NK-92 (cell line): Measurements from ENCODE around the gene PLXNC1.
A peak's percentile ranks its signal among the peaks of the same experiment; 100 is the strongest.

ENCODE experiments used
- DNase-seq: peaks from one replicate; lab custom pipeline; 2025; ENCODE audit not compliant: unreplicated experiment; lab: John Stamatoyannopoulos, UW

Gene PLXNC1

DNA sequence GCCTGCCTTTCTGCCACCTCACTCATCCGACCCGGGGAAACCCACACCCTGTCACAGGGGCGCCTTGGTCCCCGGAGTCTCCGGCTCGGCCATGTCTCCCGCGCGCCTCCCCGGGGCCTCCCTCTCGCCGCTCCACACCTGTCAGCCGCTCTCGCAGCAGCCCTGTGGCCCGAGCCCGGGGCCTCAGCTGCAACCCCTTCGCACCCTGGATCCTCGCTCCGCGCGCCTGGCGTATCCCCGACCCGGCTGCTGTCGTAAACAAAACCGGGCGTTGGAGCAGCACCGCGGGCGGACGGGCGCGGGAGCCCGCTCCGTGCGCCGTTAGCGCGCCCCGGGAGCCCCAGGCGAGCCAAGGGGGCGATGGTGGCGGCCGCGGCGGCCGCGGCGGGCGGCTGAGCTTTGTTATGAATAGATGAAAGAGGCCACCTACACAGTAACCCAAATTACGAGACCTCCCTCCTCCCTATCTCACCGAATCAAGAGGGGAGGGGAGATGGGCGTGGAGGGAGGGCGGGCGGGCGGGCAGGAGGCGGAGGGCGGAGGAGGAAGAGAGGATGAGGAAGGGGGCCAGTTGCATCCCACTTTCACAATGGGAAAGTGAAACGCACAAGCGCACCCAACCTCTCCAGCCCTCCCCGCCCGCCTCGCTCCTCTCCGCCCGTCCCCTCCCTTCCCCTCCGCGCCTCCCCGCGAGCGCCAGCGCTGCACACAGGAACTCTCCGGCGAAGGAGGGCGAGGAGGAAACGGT is at the start of gene PLXNC1:
Gene PLXNC1, plus strand, starts transcription at position 587 of the 748 bp plus-strand sequence. CDS start 395 bp downstream, outside the sequence.
- no peak for DNase-seq

DNA sequence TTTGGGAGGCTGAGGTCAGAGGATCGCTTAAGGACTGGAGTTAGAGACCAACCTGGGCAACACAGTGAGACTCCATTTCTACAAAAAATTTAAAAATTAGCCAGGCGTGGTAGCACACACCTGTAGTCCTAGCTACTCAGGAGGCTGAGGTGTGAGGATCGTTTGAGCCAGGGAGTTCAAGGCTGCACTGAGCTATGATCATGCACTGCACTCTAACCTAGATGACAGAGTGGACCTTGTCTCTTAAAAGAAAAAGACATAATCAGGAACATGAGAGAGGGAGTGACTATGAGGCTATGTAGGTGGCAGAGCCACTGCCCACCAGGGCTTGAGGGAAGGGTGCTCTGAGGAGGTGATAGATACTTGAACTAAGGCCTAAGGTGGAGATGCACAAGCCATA is 49.2 kb upstream of the PLXNC1 start:
- no peak for DNase-seq

DNA sequence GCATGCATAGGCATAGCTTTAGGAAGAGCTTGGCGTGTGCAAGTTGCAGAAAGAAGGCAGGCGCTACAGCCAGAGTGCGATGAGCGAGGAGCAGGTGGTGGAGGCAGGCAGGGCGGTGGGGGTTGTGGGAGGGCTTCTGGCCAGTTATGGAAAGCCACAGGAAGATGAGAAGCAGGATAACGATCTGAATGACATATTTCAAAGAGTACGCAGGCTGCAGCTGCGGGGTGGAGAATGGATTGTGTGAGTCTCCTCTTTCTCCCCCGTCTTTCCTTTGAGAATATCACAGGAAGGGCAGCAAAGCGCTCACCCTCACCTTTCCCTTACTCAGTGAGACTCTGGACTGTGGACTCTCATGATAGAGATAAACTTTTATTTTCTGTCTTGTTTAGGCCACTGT is 48.7 kb upstream of the PLXNC1 start:
- no peak for DNase-seq

DNA sequence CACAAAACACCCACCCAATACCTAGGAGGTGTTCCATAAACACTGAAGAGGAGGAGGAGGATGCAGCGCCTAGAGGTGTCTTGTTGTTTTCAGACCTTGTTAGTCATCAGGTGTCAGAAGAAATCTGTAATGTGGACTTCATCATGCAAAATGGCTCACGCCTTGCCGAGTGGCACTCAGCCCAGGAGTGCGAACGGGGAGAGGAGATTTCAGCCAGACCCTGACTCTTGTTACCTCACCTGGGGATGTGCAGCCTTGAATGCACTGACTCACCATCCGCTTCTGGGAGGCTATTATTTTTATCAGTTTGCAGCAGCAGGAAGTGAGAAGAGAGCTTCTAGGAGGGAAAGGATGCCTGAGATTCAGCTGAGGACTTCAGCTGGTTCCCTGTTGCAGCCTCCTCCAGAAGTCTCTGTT is 48.2 kb upstream of the PLXNC1 start:
- DNase-seq, result no peak

DNA sequence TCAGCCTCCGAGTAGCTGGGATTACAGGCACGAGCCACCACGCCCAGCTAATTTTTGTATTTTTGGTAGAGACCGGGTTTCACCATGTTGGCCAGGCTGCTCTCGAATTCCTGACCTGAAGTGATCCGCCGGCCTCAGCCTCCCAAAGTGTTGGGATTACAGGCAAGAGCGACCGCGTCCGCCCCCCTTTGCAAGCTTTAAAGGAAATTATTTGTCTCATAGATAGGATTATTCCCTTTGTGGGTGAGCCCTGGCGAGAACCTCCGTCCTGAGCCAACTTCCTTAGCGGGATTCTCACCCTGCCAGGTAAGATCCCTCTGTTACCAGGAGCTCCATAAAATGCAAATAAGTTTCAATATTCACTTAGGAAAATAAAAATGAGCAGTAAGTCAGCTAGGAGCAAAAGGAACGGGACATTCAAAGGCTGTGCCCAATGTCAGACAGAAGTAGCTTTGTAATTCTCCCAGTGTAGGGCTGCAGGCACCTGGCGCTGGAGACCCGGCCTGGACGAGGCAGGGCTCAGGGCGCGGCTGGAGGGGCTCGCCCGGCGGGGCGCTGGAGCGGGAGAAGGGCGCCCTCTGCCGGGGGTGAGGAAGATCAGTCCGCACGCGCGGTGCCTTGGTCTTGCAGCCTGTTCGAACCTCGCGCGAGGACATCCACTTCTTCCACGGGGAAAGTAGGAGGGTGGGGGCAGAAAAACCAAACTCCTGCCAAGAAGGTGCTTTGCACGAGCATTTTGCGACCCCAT is 47.2 kb upstream of the PLXNC1 start:
- no peak for DNase-seq

DNA sequence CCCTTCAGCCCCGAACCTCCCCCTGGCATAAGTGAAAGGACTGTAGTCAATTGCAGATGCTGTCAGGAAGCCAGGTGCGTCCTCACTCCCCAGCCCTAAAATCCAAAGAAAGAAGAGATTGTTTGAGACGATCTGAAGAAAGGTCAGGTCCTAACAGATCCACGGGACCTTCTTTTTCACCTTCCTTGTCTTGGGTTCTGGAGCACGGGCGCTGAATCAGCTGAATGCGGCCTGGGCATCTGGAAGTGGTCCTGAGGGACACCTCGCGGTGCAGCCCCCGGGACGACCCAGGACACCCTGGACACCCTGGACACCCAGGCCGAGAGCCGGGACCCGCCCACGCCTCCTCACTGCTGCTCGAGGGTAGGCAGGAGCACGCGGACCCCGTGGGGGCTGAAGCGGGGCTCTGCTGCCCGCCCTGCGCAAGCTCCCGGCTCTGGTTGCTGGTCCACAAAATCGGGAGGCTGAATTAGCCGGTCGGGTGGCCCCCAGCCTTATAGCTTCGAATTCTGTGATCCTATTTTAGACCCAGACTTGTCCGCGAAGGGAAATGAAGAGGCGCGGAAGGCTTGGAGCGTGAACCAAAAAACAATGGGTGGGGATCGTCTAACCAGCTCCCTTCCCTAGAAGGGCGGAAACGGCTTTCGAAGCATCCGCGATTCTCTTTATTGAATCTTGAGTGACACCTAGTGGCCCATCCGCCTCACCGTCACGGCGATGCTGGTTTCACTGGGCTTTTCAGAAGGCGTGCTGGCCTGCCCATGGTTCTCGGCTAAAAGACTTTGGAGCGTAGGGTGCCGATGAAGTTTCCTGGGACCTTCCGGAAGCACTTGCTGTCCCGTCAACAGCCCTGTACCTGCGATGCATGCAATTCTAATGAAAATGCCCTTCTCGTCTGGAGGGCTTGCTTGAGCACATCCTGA is 46.4 kb upstream of the PLXNC1 start:
- peak; percentile 8 for DNase-seq

DNA sequence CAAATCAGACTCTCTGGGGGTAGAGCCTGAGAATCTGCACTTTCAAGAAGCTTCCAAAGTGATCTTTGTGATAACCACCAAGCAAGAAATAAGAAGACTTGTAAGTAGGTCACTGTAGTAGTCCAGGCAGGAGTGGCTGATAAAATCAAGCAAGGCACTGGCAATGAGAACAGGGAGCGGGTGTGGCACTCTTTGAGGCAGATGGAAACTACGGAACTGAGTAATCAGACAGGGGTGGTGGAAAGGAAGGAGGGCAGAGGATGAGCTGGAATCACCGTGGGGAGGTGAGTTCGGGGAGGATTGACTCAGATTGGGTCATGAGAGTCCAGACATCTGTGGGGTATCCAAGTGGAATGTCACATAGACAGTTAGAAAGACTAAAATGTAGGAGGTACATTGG is 44.4 kb upstream of the PLXNC1 start:
- DNase-seq, result no peak

DNA sequence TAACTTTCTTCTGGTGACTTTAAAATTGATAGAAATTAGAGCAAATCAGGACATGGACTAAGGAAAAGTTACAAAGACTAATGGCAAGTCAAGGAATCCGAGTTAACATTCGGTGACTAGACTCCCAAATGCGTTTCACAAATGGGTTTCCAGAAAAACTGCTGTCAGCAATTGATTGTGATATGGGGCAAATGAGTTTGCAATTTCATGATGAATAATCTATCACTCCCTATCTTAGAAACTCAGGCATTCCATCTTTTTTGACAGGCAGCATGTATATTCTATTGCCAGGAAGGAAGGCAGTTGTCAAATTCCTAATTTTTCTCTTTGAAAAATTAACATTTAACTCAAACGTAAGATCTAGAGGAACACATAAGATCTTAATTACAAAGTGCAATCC is 40.5 kb upstream of the PLXNC1 start:
- no peak for DNase-seq

DNA sequence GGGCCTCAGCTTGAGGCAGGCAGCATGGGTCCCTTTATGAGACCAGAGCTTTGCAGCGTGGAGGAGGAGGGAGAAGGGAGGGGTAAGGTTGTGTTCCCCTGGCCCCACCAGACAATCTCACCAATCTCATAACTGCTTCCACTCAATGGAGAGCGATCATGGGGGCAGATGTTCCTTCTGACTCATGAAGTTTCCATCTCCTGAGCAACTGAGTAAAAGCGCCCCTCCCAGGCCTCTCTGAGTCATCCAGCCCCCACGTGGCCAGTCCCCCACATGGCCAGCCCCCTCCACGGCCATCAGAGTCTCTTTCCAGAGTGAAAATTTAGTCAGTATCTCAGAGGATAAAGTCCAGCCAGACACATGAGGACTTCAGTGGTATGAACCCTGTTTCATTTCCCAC is 39.2 kb upstream of the PLXNC1 start:
- no peak for DNase-seq

DNA sequence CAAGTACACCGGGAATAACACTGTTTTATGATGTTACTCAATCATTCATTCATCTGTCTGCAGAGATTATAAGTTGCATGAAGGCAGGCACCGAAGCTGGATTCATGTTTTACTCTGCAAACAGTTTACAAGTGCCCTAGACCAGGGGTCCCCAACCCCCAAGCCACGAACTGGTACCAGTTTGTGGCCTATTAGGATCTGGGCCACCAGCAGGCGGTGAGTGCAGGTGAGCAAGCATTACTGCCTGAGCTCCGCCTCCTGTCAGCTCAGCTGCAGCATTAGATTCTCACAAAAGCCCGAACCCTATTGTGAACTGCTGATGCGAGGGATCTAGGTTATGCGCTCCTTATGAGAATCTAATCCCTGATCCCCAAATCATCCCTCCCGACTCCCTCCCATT is 38.1 kb upstream of the PLXNC1 start:
- no peak for DNase-seq

DNA sequence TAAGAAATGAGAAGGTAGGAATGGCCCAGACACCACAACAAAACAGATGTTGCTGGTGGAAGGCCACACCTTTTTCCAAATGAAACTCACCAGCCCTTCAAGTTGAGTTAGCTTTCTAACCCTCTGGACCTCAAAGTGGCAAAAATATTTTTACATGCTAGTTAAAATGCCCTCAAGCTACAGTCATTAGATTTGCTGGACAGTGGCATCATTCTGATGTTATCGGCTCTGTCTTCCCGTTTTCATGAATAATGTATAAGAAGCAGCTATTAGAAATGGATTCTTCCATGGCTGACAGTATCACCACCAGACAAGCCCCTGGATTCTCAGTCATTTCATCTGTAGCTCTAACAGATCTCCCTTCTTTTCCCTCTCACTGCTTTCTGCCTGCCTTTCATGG is 37.1 kb upstream of the PLXNC1 start:
- DNase-seq, result no peak

DNA sequence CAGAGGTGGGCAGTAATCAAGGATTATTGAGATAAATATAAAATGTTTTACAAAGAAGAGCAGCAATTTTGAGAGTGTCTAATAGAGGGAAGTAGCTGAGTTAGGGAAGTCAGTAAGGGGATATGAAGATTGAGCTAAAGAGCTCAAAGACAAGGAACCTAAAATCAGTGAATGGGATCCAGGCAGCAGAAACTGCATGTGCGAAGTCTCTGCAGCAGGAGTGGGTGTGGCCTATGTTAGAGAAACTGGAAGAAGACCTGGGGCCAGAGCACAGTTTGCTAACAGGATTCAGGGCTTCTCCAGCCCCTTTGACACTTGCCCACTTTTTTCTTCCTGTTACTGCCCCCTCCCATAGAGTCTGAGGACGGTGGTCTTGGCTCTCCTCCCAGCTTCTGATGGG is 36.3 kb upstream of the PLXNC1 start:
- no peak for DNase-seq

DNA sequence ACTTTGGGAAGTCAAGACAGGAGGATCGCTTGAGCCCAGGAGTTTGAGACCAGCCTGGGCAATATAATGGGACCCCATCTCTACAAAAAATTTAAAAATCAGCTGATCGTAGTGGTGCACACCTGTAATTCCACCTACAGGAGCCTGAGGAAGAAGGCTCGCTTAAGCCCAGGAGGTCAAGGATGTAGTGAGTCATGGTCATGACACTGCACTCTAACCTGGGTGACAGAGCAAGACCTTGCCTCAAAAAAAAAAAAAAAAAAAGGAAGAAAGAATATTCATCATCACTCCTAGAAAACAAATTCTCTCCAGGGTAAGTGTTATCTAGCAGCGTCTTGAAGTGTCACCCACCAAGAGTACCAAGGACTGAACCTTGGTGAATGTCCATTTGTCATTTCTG is 34.2 kb upstream of the PLXNC1 start:
- DNase-seq, result no peak

DNA sequence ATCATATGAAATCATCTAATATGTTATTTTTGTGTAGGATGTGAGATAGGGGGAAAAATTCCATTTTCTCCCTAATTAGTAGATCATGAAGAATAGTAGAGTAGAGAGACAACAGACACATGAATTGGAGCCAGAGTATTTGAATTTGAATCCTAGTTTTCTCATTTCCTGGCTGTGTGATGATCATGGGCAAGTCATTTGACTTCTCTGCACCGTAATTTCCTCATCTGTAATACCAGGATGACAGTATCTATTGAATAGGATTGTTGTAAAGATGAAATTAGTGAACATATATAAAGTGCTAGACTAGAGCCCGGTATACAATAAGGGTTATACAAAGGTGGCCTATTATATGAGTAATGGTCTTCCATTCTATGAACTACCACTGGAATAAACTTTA is 32.2 kb upstream of the PLXNC1 start:
- DNase-seq, result no peak

DNA sequence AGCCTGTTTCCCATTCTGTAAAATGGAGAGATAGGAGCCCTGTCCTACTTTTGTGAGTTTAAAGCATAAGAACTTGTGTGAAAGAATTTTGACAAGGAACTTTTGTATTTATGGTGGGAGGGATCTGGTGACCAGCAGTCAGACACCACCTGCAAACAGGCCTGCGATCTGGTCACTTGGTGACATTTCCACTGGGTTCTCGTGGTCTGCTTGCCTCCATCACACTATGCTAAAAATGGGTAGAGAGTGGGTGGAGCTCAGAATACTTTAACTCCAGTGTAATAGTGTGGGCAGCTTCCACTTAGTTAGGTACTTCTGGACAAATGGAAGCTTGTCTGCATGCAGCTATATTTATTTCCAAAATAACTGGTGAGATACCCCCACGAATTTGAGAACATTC is 26.5 kb upstream of the PLXNC1 start:
- DNase-seq, result no peak

DNA sequence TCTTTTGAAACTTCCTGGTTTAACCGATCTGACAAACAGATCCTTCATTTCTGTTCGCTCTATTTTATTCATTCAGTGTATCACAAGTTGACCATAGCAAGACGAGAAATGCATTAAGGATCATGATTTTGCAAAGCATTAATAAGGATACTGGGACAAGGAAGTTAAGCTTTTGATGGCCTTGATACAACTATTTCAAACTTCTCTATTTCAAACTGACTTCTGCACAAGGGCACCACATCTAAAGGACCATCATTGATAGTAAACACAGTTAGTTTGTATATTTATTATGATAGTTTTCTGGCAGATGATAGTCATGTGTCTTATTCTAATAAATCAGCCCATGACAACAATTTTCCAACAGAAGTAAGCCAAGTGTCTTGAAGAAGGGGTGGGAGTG is 25.8 kb upstream of the PLXNC1 start:
- DNase-seq, result no peak

DNA sequence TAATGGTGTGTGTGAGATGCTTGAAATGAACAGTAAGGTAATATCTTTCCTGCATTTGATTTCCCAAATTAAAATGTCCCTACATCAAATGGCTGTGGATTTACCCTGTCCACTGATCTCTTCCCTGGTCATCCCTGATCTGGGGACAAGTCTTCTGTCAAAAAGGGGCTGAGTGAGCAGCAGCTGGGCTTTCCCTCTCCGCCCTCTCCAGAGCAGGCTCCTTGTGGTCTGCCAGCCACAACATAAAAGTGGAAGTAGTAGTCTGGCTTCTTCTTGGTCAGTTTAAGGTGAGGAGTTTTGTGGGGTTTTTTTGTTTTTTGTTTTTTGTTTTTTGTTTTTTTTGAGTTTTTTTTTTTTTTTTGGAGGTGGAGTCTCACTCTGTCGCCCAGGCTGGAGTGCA is 25.2 kb upstream of the PLXNC1 start:
- no peak for DNase-seq

DNA sequence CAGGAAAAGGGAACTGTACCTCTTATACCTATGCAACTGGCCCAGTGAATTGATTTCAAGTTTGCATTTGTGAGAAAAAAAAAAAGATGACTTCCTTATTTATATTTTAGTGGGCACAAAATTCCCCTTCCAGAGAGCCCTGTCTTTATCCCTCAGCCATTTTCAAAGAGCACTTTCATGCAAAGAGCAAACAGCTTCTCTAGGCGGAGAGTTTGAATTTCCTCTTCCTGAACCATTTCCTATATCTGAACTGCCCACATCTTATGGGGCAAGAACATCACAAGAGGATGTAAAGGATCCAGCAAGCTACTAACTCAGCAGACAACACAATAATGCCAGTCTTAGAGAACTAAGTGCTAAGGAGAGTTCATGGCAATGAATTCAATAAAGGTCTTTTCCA is 22.3 kb upstream of the PLXNC1 start:
- DNase-seq, result no peak

DNA sequence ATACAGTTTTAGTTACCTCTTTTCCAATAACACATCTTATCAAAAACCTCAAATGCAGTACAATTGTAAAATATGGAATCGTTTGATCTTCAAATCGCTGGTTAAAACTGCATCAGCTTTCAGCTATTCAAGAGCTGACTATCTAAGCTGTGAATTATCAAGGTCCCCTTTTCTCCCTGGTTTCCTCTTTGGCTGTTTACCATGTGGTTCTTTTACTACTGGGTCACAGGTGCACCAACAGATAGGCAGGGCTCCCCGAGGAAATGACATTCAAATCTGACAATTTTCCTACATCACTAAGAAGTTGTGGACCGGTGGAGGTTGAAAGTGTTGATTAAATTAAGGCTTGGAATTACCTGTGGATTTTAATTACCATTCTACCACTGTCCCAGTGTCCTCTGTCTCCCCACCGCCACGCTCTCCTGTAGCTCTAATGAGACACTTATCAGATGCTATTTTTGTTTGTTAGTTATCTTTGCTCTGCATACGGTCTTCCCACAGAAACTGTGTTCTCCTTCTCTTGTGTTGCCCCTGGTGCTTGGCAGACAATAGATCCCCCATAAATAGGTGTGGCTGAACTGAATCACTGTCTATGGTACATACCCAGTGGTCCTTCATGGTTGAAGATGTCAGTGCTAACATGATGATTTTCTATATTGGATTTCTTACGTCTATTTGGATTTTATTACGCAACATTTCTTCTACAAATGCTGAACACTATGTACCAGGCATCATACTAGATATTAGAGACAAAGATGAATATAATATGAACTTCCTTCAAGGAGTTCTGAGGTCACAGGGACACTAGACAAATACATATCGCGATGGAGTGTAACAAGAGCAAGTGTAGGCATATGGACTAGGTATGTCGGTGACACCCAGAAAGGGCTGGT is 20.9 kb upstream of the PLXNC1 start:
- DNase-seq, result no peak

DNA sequence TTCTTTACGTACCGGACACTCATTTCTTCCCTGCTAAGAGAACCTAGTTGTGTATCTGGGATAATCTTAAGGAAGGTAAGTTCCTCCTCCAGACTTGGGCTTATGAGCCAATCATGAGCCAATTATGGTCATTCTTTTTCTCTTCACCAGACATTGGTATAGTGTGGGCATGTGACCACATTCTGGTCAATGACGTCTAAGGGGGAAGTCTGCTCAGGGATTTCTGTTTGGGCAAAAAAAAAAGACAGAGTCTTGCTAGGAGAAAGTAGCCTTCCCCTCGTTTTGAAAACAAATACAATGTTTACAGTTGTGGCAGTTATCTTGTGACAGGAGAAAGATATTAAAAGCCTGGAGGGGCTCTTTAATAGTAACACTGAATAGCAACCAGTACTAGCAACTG is 20.1 kb upstream of the PLXNC1 start:
- DNase-seq, result no peak
